HepG2 (cell line): ENCODE measurements around the gene COX4I2. TPM values are rescaled to one million over a fixed set of nuclear protein-coding genes. Genes with fewer than 3 reads are reported as not detected.

Experiments
- BCL6 ChIP-seq: IDR thresholded peaks from 2 replicates; pipeline ENCODE4 v1.6.1; 2016; ENCODE audit warnings: missing genetic modification reagents, missing compliant biosample characterization
- FUBP1 ChIP-seq: sonication (generic); formaldehyde crosslinking; IDR thresholded peaks from 2 replicates; pipeline ENCODE4 v1.5.1; 2020; ENCODE audit warnings: missing genetic modification reagents, mild to moderate bottlenecking, borderline replicate concordance
- GZF1 ChIP-seq: sonication (generic); formaldehyde crosslinking; IDR thresholded peaks from 2 replicates; pipeline ENCODE4 v1.5.1; 2020; ENCODE audit warnings: mild to moderate bottlenecking, missing genetic modification reagents
- KLF15 ChIP-seq: sonication (generic); formaldehyde crosslinking; IDR thresholded peaks from 2 replicates; pipeline ENCODE4 v1.8.1; 2023; ENCODE audit warnings: borderline replicate concordance, mild to moderate bottlenecking, inconsistent platforms, missing genetic modification reagents, mixed read lengths
- MIER3 ChIP-seq: IDR thresholded peaks from 2 replicates; pipeline ENCODE4 v1.6.1; 2016; ENCODE audit warnings: missing compliant biosample characterization, borderline replicate concordance
- MNT ChIP-seq: fragments of 450-650 bp; IDR thresholded peaks from 2 replicates; pipeline ENCODE4 v1.6.1; 2016
- RCOR2 ChIP-seq: IDR thresholded peaks from 2 replicates; pipeline ENCODE4 v1.6.1; 2016; ENCODE audit warnings: missing biosample characterization, missing genetic modification reagents
- RELA ChIP-seq: sonication (generic); formaldehyde crosslinking; IDR thresholded peaks from 2 replicates; pipeline ENCODE4 v1.4.0; 2020; ENCODE audit warnings: missing genetic modification reagents
- ZBTB10 ChIP-seq: sonication (generic); formaldehyde crosslinking; IDR thresholded peaks from 2 replicates; pipeline ENCODE4 v1.4.0; 2020; ENCODE audit warnings: missing genetic modification reagents, borderline replicate concordance
- ZNF12 ChIP-seq: sonication (generic); formaldehyde crosslinking; IDR thresholded peaks from 2 replicates; pipeline ENCODE4 v1.5.0; 2020; ENCODE audit warnings: missing genetic modification reagents
- ZNF431 ChIP-seq: sonication (generic); formaldehyde crosslinking; IDR thresholded peaks from 2 replicates; pipeline ENCODE4 v1.9.0; 2022; ENCODE audit warnings: missing genetic modification reagents, low read depth, mild to moderate bottlenecking, borderline replicate concordance
- ZNF558 ChIP-seq: sonication (generic); formaldehyde crosslinking; IDR thresholded peaks from 2 replicates; pipeline ENCODE4 v1.9.0; 2022; ENCODE audit warnings: mild to moderate bottlenecking, missing genetic modification reagents, borderline replicate concordance
- ZNF788 ChIP-seq: sonication (generic); formaldehyde crosslinking; IDR thresholded peaks from 2 replicates; pipeline ENCODE4 v1.5.0; 2020; ENCODE audit warnings: mild to moderate bottlenecking, missing genetic modification reagents, borderline replicate concordance
- polyA plus RNA-seq, 8 experiments: library from polyadenylated mRNA; depleted of rRNA in 3 of 8; stranded (reverse) in 7 of 8; unstranded in 1 of 8; fragments of >200 nt; fragmentation: Illumina TruSeq in 4 of 8; extraction: Trizol in 4 of 8; gene quantifications; 2 replicates each; pipeline versions ENCODE4 v1.2.1 to v1.2.3, GENCODE V29; 2011 to 2016; ENCODE audit warnings: low read depth in 4 of 8, missing spikeins in 1 of 8, mixed read lengths in 1 of 8; ENCODE audit not compliant: insufficient read depth in 1 of 8
- total RNA-seq, 5 experiments: library from RNA; depleted of rRNA; stranded (reverse); fragments of >200 nt; fragmentation: Illumina TruSeq; extraction: Trizol; gene quantifications; 2 replicates each; pipeline ENCODE4 v1.2.3, GENCODE V29; 2016; ENCODE audit warnings: low read depth in 1 of 5

COX4I2 gene
- total and polyA plus RNA-seq, 2 of the 13 experiments (the other 11 are each of a cell fraction or from before 2014, with no cell fraction given) = 1.1 TPM; not detected in 1

DNA sequence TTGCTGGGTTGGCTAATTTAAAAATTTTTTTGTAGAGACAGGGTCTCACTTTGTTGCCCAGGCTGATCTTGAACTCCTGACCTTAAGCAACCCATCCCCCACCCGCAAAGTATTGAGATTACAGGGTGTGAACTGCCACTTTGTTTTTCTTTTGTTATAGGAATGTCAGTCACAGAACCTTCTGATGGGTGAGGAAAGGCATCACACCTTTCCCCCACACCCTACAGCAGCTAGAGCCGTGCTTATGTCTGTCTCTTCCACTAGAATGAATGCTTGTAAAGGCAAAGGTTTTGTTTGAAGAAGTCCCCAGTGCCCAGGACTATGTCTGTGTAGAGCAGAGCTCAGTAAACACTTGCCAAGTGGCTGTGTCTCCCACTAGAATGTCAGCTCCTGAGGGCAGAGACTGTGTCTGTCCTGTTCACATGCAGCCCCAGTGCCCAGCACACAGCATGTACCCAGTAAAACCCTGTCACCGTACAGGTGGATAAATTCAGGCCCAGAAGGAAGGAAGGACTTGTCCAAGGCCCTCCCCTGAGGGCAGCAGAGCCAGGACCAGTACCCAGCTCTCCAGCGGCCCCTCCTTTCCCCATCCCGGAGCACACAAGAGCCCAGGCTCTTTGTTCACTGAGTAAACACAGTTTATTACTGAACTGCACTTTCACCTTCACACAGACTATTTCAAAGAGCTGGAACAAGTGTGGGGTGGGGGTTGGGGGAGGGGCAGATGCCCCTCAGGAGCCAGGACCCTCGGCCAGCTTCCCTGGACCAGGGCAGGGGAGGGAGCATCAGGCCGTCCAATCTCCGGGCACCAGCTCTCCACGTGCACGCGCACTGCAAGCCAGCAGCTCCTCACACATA is 26.4 kb downstream of the COX4I2 start (continued):
- peak; percentile 73; the same call in 1 of the 2 replicates for TF ChIP-seq GZF1 (CRISPR knock-in tag)
- peak; percentile 75; the same call in 1 of the 2 replicates for TF ChIP-seq ZNF431 (CRISPR knock-in tag)
- TF ChIP-seq BCL6 (CRISPR knock-in tag) = peak; percentile 68
- no peak; the same call in 1 of the 2 replicates for TF ChIP-seq RELA (CRISPR knock-in tag)
- TF ChIP-seq MNT = peak; percentile 41; the same call in 1 of the 2 replicates
- TF ChIP-seq ZNF788 (CRISPR knock-in tag) = peak; percentile 57; the same call in 1 of the 2 replicates
- TF ChIP-seq KLF15 (CRISPR knock-in tag) = no peak
- peak; percentile 18 for TF ChIP-seq ZNF12 (CRISPR knock-in tag)
- peak; percentile 41; the same call in 1 of the 2 replicates for TF ChIP-seq MIER3 (CRISPR knock-in tag)
- peak; percentile 78 for TF ChIP-seq RCOR2 (CRISPR knock-in tag)
- TF ChIP-seq ZNF558 (CRISPR knock-in tag) = no peak
- TF ChIP-seq FUBP1 (CRISPR knock-in tag) = 0 out of 2 replicates have a peak, but pooled peaks have one; percentile 91
- TF ChIP-seq ZBTB10 (CRISPR knock-in tag) = peak; percentile 52; the same call in 1 of the 2 replicates
